ENCODE measurements around the gene PAX1. TPM values are rescaled to one million over a fixed set of nuclear protein-coding genes. Genes with fewer than 3 reads are reported as not detected.

Gene PAX1
- total RNA-seq, 1 experiment from 2014 or later: not detected

DNA sequence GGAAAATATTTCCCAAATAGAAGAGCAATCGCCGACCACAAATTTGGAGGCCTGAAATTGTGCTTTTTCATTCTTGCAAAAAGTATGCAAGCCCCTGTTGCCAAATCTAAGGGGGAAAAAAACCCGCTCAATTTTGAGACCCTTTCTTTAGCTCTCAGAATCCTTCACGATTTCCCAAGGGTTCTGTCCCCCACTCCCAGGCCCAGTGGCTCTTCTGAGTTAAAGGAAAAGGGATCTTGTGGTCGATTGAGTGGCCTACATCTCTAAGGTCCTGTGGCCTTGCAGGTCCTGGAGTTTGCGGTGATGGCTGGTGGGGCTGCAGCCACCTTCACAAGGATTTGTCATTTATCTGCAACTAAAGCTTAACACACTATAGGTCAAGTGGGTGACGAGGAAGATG is 1.8 kb downstream of the PAX1 start:
- H3K9me3 ChIP-seq (ENCODE audit: low read length): no peaks in the 10 kb centered on the region
- no peaks in the 10 kb centered on the region for H3K27me3 ChIP-seq (ENCODE audit: low read length)
- no peak overlapping the region for H2AFZ ChIP-seq (ENCODE audit: low read length)
- H3K27ac ChIP-seq (ENCODE audit: low read length): no peak overlapping the region
- no peak for DNase-seq
- H3K9me2 ChIP-seq (replicated peaks; ENCODE audit: insufficient read depth, low read length): no peaks in the 10 kb centered on the region
- no peak overlapping the region for H3K4me2 ChIP-seq (ENCODE audit: low read depth, low read length, poor library complexity, severe bottlenecking)
- H4K20me1 ChIP-seq (ENCODE audit: insufficient read depth, low read depth, low read length): no peaks in the 10 kb centered on the region
- no peak overlapping the region for H3K4me3 ChIP-seq (ENCODE audit: low read length)
- H3K79me2 ChIP-seq (ENCODE audit: low read length): no peaks in the 10 kb centered on the region
- no peak overlapping the region for H3K9ac ChIP-seq (ENCODE audit: low read length)
- H3K36me3 ChIP-seq (ENCODE audit: insufficient read depth, low read length): no peaks in the 10 kb centered on the region
- no peaks in the 10 kb centered on the region for H3K4me1 ChIP-seq (ENCODE audit: low read length)

DNA sequence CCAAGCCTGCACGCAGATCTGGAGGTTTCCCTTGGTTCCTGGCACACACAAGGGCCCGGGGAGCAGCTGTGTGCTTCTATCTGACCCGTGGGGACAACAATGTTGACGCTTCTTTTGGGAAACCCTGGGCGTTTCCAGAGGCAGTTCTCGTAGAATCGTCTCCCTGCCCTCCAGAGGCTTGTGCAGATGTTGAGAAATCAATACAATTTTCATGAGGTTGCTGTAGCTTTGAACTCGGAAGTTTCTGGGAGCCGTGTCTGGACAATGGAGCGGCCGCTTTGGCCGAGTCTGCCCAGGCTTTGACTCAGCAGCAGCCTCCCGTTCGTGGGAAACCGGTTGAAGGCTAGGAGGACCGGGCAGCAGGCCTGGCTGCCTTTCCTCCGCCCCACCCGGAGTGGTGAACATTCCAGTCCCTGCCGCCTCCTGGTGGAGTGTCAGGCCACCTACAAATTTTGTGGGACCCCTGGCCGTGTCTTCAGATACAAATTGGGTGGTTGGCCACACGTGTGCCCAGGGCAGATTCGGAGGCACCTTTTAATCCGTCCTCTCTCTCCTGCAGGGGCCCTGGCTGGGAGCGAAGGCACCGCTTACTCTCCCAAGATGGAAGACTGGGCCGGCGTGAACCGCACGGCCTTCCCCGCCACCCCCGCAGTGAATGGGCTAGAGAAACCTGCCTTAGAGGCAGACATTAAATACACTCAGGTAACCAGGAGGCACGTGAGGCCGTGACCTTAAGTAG is 2.7 kb downstream of the PAX1 start:
- DNase-seq: no peak
- Histone ChIP-seq H3K4me1 (ENCODE audit: low read length) (no peaks in the 10 kb centered on the region), H4K20me1 (ENCODE audit: insufficient read depth, low read depth, low read length) (no peaks in the 10 kb centered on the region), H3K4me2 (ENCODE audit: low read depth, low read length, poor library complexity, severe bottlenecking) (no peak overlapping the region), H3K27ac (ENCODE audit: low read length) (no peak overlapping the region), H3K36me3 (ENCODE audit: insufficient read depth, low read length) (no peaks in the 10 kb centered on the region), H3K79me2 (ENCODE audit: low read length) (no peaks in the 10 kb centered on the region), H2AFZ (ENCODE audit: low read length) (no peak overlapping the region), H3K9me3 (ENCODE audit: low read length) (no peaks in the 10 kb centered on the region), H3K27me3 (ENCODE audit: low read length) (no peaks in the 10 kb centered on the region), H3K9me2 (replicated peaks; ENCODE audit: insufficient read depth, low read length) (no peaks in the 10 kb centered on the region), H3K4me3 (ENCODE audit: low read length) (no peak overlapping the region), H3K9ac (ENCODE audit: low read length) (no peak overlapping the region)

DNA sequence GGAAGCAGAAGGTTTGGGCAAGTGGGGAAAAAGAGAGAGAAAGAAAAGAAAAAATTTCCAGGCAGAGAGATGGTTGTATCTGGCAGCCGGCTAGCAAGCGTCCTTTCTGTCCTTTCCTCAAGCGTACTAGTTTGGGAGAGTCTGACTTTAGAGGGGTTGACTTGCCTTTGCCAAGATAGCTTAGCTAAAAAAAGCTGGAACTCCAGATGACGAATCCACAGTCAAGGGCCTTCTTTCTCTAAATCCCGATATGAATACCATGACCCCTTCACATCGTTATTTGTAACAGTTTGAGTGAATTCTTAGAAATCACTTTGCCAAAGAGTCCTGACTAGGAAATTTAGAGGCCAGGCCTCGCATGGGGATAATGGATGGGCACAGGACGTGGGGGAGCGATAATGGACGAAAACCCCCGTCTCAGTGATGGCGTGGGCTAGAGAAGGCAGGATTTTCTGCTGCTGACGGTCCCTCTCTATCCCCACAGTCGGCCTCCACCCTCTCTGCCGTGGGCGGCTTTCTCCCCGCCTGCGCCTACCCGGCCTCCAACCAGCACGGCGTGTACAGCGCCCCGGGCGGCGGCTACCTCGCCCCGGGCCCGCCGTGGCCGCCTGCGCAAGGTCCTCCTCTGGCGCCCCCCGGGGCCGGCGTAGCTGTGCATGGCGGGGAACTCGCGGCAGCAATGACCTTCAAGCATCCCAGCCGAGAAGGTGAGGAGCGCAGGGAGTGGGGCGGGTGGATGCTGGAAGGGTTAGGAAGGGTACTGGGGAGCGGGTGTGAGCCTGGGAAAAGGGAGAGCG is 3.5 kb downstream of the PAX1 start:
- no peak for DNase-seq
- H3K4me2 ChIP-seq (ENCODE audit: low read depth, low read length, poor library complexity, severe bottlenecking): no peak overlapping the region
- H3K36me3 ChIP-seq (ENCODE audit: insufficient read depth, low read length): no peaks in the 10 kb centered on the region
- no peaks in the 10 kb centered on the region for H4K20me1 ChIP-seq (ENCODE audit: insufficient read depth, low read depth, low read length)
- no peak overlapping the region for H3K9ac ChIP-seq (ENCODE audit: low read length)
- H3K4me1 ChIP-seq (ENCODE audit: low read length): no peaks in the 10 kb centered on the region
- no peak overlapping the region for H2AFZ ChIP-seq (ENCODE audit: low read length)
- no peak overlapping the region for H3K4me3 ChIP-seq (ENCODE audit: low read length)
- no peaks in the 10 kb centered on the region for H3K9me3 ChIP-seq (ENCODE audit: low read length)
- H3K27me3 ChIP-seq (ENCODE audit: low read length): no peaks in the 10 kb centered on the region
- H3K79me2 ChIP-seq (ENCODE audit: low read length): no peaks in the 10 kb centered on the region
- no peaks in the 10 kb centered on the region for H3K9me2 ChIP-seq (replicated peaks; ENCODE audit: insufficient read depth, low read length)
- no peak overlapping the region for H3K27ac ChIP-seq (ENCODE audit: low read length)

GRCh38 chr20:21709535-21709904 is 4.1 kb downstream of the PAX1 start:
- no peaks in the 10 kb centered on the region for H3K4me1 ChIP-seq (ENCODE audit: low read length)

GRCh38 chr20:21710341-21710740 is 4.9 kb downstream of the PAX1 start:
- H3K79me2 ChIP-seq (ENCODE audit: low read length): no peaks in the 10 kb centered on the region
- no peak overlapping the region for H3K9ac ChIP-seq (ENCODE audit: low read length)
- H3K4me3 ChIP-seq (ENCODE audit: low read length): no peak overlapping the region

More at GRCh38 chr20:21709535-21709904, 4.1 kb downstream of the PAX1 start:
- H3K79me2 ChIP-seq (ENCODE audit: low read length): no peaks in the 10 kb centered on the region
- H2AFZ ChIP-seq (ENCODE audit: low read length): no peak overlapping the region
- H3K4me2 ChIP-seq (ENCODE audit: low read depth, low read length, poor library complexity, severe bottlenecking): no peak overlapping the region
- H3K4me3 ChIP-seq (ENCODE audit: low read length): no peak overlapping the region
- DNase-seq: no peak
- no peak overlapping the region for H3K27ac ChIP-seq (ENCODE audit: low read length)
- H4K20me1 ChIP-seq (ENCODE audit: insufficient read depth, low read depth, low read length): no peaks in the 10 kb centered on the region
- no peaks in the 10 kb centered on the region for H3K9me3 ChIP-seq (ENCODE audit: low read length)
- no peaks in the 10 kb centered on the region for H3K36me3 ChIP-seq (ENCODE audit: insufficient read depth, low read length)
- H3K9ac ChIP-seq (ENCODE audit: low read length): no peak overlapping the region
- H3K27me3 ChIP-seq (ENCODE audit: low read length): no peaks in the 10 kb centered on the region
- no peaks in the 10 kb centered on the region for H3K9me2 ChIP-seq (replicated peaks; ENCODE audit: insufficient read depth, low read length)

GRCh38 chr20:21710863-21711431 is 5.5 kb downstream of the PAX1 start:
- Histone ChIP-seq H3K27me3 (ENCODE audit: low read length) (no peaks in the 10 kb centered on the region), H3K27ac (ENCODE audit: low read length) (no peak overlapping the region), H3K36me3 (ENCODE audit: insufficient read depth, low read length) (no peaks in the 10 kb centered on the region), H3K9me3 (ENCODE audit: low read length) (no peaks in the 10 kb centered on the region), H3K4me1 (ENCODE audit: low read length) (no peaks in the 10 kb centered on the region), H3K4me2 (ENCODE audit: low read depth, low read length, poor library complexity, severe bottlenecking) (no peak overlapping the region), H3K9ac (ENCODE audit: low read length) (no peak overlapping the region), H2AFZ (ENCODE audit: low read length) (no peak overlapping the region), H4K20me1 (ENCODE audit: insufficient read depth, low read depth, low read length) (no peaks in the 10 kb centered on the region), H3K4me3 (ENCODE audit: low read length) (no peak overlapping the region), H3K9me2 (replicated peaks; ENCODE audit: insufficient read depth, low read length) (no peaks in the 10 kb centered on the region), H3K79me2 (ENCODE audit: low read length) (no peaks in the 10 kb centered on the region)
- no peak for DNase-seq

More at GRCh38 chr20:21710341-21710740, 4.9 kb downstream of the PAX1 start:
- H3K9me2 ChIP-seq (replicated peaks; ENCODE audit: insufficient read depth, low read length): no peaks in the 10 kb centered on the region
- no peaks in the 10 kb centered on the region for H4K20me1 ChIP-seq (ENCODE audit: insufficient read depth, low read depth, low read length)
- no peak overlapping the region for H3K27ac ChIP-seq (ENCODE audit: low read length)
- no peaks in the 10 kb centered on the region for H3K36me3 ChIP-seq (ENCODE audit: insufficient read depth, low read length)
- no peaks in the 10 kb centered on the region for H3K4me1 ChIP-seq (ENCODE audit: low read length)
- H3K4me2 ChIP-seq (ENCODE audit: low read depth, low read length, poor library complexity, severe bottlenecking): no peak overlapping the region
- no peaks in the 10 kb centered on the region for H3K27me3 ChIP-seq (ENCODE audit: low read length)
- H2AFZ ChIP-seq (ENCODE audit: low read length): no peak overlapping the region
- no peaks in the 10 kb centered on the region for H3K9me3 ChIP-seq (ENCODE audit: low read length)
- no peak for DNase-seq

GRCh38 chr20:21712443-21713059 is 7.1 kb downstream of the PAX1 start:
- H3K9me3 ChIP-seq (ENCODE audit: low read length): no peaks in the 10 kb centered on the region
- no peak overlapping the region for H3K27ac ChIP-seq (ENCODE audit: low read length)
- no peak overlapping the region for H2AFZ ChIP-seq (ENCODE audit: low read length)
- H3K9ac ChIP-seq (ENCODE audit: low read length): no peak overlapping the region
- no peaks in the 10 kb centered on the region for H3K9me2 ChIP-seq (replicated peaks; ENCODE audit: insufficient read depth, low read length)
- H3K79me2 ChIP-seq (ENCODE audit: low read length): no peaks in the 10 kb centered on the region
- H3K4me2 ChIP-seq (ENCODE audit: low read depth, low read length, poor library complexity, severe bottlenecking): no peak overlapping the region
- no peak overlapping the region for H3K4me3 ChIP-seq (ENCODE audit: low read length)
- H4K20me1 ChIP-seq (ENCODE audit: insufficient read depth, low read depth, low read length): no peaks in the 10 kb centered on the region
- H3K4me1 ChIP-seq (ENCODE audit: low read length): no peaks in the 10 kb centered on the region
- H3K27me3 ChIP-seq (ENCODE audit: low read length): no peaks in the 10 kb centered on the region
- no peak for DNase-seq
- H3K36me3 ChIP-seq (ENCODE audit: insufficient read depth, low read length): no peaks in the 10 kb centered on the region

DNA sequence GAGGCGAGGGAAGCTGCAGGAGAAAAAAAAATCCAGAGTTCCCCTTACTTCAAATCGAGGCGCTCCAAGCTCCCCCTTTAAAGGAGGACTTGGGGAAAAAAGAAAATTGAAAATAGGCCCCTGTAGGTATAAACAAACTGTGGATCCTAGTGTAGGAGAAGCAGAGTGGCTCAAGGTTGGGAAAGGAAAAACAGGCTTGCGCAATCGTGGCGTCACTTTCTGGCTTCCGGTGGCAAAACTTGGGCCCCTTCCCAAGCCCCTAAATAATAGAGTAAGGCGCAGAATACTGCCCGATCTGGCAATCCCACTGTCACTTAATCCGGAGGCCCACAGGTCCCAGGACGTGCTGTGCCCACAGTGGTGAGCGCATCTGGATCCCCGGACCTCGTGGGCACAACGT is 8.0 kb downstream of the PAX1 start:
- H3K4me2 ChIP-seq (ENCODE audit: low read depth, low read length, poor library complexity, severe bottlenecking): no peak overlapping the region
- no peaks in the 10 kb centered on the region for H3K79me2 ChIP-seq (ENCODE audit: low read length)
- H2AFZ ChIP-seq (ENCODE audit: low read length): no peak overlapping the region
- H3K9me2 ChIP-seq (replicated peaks; ENCODE audit: insufficient read depth, low read length): no peaks in the 10 kb centered on the region
- no peaks in the 10 kb centered on the region for H3K9me3 ChIP-seq (ENCODE audit: low read length)
- H3K36me3 ChIP-seq (ENCODE audit: insufficient read depth, low read length): no peaks in the 10 kb centered on the region
- no peak overlapping the region for H3K27ac ChIP-seq (ENCODE audit: low read length)
- no peaks in the 10 kb centered on the region for H4K20me1 ChIP-seq (ENCODE audit: insufficient read depth, low read depth, low read length)
- DNase-seq: no peak
- no peak overlapping the region for H3K4me3 ChIP-seq (ENCODE audit: low read length)
- no peak overlapping the region for H3K9ac ChIP-seq (ENCODE audit: low read length)
- H3K27me3 ChIP-seq (ENCODE audit: low read length): no peaks in the 10 kb centered on the region
- no peaks in the 10 kb centered on the region for H3K4me1 ChIP-seq (ENCODE audit: low read length)
